ENCODE measurements around the gene STK26. TPM values are rescaled to one million over a fixed set of nuclear protein-coding genes. Genes with fewer than 3 reads are reported as not detected.
"Not testable (repeated sequence)": the region's sequence is repeated elsewhere in the genome, so short reads cannot be mapped to it uniquely, and the experiment has no call there.

STK26 gene
- total RNA-seq, 4 donors from 2014 or later, result 8.6 to 12.6 (median 11.3) TPM

DNA sequence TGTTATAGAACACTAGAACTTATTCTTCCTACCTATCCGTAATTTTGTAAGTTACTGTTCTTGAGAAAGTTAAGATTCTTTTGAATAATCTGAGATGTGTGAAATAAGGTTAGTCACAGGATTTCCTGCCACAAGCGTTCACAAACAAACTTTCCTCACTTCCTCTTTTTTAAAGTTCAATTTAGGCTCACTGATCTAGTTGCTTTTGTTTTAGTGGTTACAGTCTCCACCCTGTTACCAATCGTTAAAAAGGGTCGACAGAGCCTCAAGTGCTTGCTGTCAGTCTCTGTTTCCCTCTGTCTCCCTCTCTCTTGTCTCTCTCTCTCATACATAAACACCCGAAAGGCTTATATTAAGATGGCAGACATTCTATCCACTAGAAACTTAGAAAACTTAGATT is 35.9 kb upstream of the STK26 start:
- Histone ChIP-seq H3K4me3 (no peak overlapping the region), H3K27me3 (no peaks in the 10 kb centered on the region), H3K9me3 (no peaks in the 10 kb centered on the region), H3K36me3 (no peaks in the 10 kb centered on the region), H3K27ac (no peak overlapping the region), H3K4me1 (no peaks in the 10 kb centered on the region)
- 57% methylated on average over 5 of the region's 5 CpGs for WGBS
- no peak for DNase-seq (ENCODE audit: low spot score in 2 of 2)
- TF ChIP-seq, protein P1, sequence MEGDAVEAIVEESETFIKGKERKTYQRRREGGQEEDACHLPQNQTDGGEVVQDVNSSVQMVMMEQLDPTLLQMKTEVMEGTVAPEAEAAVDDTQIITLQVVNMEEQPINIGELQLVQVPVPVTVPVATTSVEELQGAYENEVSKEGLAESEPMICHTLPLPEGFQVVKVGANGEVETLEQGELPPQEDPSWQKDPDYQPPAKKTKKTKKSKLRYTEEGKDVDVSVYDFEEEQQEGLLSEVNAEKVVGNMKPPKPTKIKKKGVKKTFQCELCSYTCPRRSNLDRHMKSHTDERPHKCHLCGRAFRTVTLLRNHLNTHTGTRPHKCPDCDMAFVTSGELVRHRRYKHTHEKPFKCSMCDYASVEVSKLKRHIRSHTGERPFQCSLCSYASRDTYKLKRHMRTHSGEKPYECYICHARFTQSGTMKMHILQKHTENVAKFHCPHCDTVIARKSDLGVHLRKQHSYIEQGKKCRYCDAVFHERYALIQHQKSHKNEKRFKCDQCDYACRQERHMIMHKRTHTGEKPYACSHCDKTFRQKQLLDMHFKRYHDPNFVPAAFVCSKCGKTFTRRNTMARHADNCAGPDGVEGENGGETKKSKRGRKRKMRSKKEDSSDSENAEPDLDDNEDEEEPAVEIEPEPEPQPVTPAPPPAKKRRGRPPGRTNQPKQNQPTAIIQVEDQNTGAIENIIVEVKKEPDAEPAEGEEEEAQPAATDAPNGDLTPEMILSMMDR (IDR thresholded peaks at IDR 0.05), result no peak
- TF ChIP-seq POLR2AphosphoS5 (IDR thresholded peaks at IDR 0.05), result no peak
- TF ChIP-seq EP300 (IDR thresholded peaks at IDR 0.05), result no peak
- no peak for TF ChIP-seq POLR2A (IDR thresholded peaks at IDR 0.05)

DNA sequence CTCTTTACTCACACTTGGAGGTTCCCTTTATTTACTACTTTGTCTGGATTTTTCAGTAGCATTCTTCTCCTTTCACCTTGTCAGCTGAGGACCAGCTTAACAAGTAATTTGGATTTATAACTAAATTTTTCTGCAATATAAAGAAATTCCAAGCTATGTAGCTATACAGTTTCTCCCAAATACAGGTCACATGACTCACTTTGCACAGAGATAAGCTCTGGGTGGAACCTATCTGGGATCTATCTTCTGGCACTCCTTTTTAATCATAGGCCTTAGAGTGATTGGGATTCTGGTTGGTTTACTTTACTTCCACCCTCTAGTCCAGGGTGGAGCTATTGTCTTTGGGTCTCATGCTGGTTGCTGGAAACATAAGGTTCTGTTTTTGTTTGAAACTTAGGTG is 34.9 kb upstream of the STK26 start:
- no peaks in the 10 kb centered on the region for H3K27me3 ChIP-seq
- no peak for DNase-seq (ENCODE audit: low spot score in 2 of 2)
- no peak overlapping the region for H3K27ac ChIP-seq
- TF ChIP-seq POLR2AphosphoS5 (IDR thresholded peaks at IDR 0.05) (no peak), POLR2A (IDR thresholded peaks at IDR 0.05) (no peak), EP300 (IDR thresholded peaks at IDR 0.05) (no peak)
- TF ChIP-seq, protein P1 (IDR thresholded peaks at IDR 0.05), result no peak
- no peaks in the 10 kb centered on the region for H3K4me1 ChIP-seq
- no peak overlapping the region for H3K4me3 ChIP-seq
- no peaks in the 10 kb centered on the region for H3K9me3 ChIP-seq
- H3K36me3 ChIP-seq, result no peaks in the 10 kb centered on the region

GRCh38 chrX:132001127-132001526 is 22.0 kb upstream of the STK26 start:
- no peaks in the 10 kb centered on the region for H3K9me3 ChIP-seq
- H3K4me1 ChIP-seq, result no peaks in the 10 kb centered on the region
- no peak overlapping the region for H3K27ac ChIP-seq
- TF ChIP-seq, protein P1 (IDR thresholded peaks at IDR 0.05), result no peak
- TF ChIP-seq EP300 (IDR thresholded peaks at IDR 0.05) (no peak), POLR2AphosphoS5 (IDR thresholded peaks at IDR 0.05) (no peak), POLR2A (IDR thresholded peaks at IDR 0.05) (no peak)
- no peaks in the 10 kb centered on the region for H3K36me3 ChIP-seq
- no peak overlapping the region for H3K4me3 ChIP-seq
- no peaks in the 10 kb centered on the region for H3K27me3 ChIP-seq
- DNase-seq (ENCODE audit: low spot score in 2 of 2), result no peak
- 39% methylated on average over 3 of the region's 3 CpGs for WGBS

DNA sequence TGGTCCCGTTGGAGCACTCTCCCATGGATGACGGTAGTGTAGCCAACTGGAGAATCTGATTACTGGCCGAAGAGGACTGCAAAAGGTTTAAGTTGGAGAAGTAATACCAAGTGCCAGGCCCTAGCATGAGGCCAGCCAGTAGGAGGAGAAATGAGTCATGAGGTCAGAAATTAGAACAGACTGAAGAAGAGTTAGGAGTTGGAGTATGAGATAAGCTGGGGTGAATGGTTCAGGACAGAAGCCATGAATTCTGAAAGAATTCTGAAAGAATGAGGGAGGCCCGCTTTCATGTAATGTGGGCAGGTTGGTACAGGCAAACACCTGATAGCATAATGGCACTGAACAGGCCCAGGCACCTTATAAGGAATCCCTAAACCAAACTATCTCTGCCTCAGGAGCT is 18.4 kb upstream of the STK26 start:
- no peak for TF ChIP-seq EP300 (IDR thresholded peaks at IDR 0.05)
- no peak for TF ChIP-seq POLR2A (IDR thresholded peaks at IDR 0.05)
- TF ChIP-seq, protein P1 (IDR thresholded peaks at IDR 0.05), result no peak
- TF ChIP-seq POLR2AphosphoS5 (IDR thresholded peaks at IDR 0.05), result no peak
- DNase-seq (ENCODE audit: low spot score in 2 of 2), result no peak
- no peak overlapping the region for H3K27ac ChIP-seq

GRCh38 chrX:132009350-132009749 is 13.8 kb upstream of the STK26 start:
- WGBS, result 81% methylated on average over 3 of the region's 3 CpGs
- H3K9me3 ChIP-seq, result no peaks in the 10 kb centered on the region
- H3K36me3 ChIP-seq, result no peaks in the 10 kb centered on the region
- H3K27me3 ChIP-seq, result no peaks in the 10 kb centered on the region
- H3K27ac ChIP-seq, result no peak overlapping the region
- H3K4me3 ChIP-seq, result no peak overlapping the region
- no peaks in the 10 kb centered on the region for H3K4me1 ChIP-seq
- no peak for DNase-seq (ENCODE audit: low spot score in 2 of 2)
- no peak for TF ChIP-seq EP300 (IDR thresholded peaks at IDR 0.05)
- no peak for TF ChIP-seq POLR2AphosphoS5 (IDR thresholded peaks at IDR 0.05)
- TF ChIP-seq, protein P1 (IDR thresholded peaks at IDR 0.05), result no peak
- no peak for TF ChIP-seq POLR2A (IDR thresholded peaks at IDR 0.05)

More for the DNA sequence above, 18.4 kb upstream of the STK26 start:
- 54% methylated on average over 4 of the region's 4 CpGs for WGBS
- no peaks in the 10 kb centered on the region for H3K27me3 ChIP-seq
- H3K4me1 ChIP-seq, result no peaks in the 10 kb centered on the region
- no peak overlapping the region for H3K4me3 ChIP-seq
- no peaks in the 10 kb centered on the region for H3K9me3 ChIP-seq
- no peaks in the 10 kb centered on the region for H3K36me3 ChIP-seq

- not testable (repeated sequence) for DNase-seq (ENCODE audit: low spot score in 2 of 2); H3K27me3 ChIP-seq; H3K4me1 ChIP-seq; H3K36me3 ChIP-seq; H3K4me3 ChIP-seq; H3K27ac ChIP-seq; H3K9me3 ChIP-seq
- 94% methylated on average over 2 of the region's 2 CpGs for WGBS
These were observed 12.9 kb upstream of the STK26 start for GRCh38 chrX:132010213-132010612.
